Effector memory CD4-positive, alpha-beta T cell (primary cell): ENCODE measurements around the gene ALDH1L1.

Source experiments
- DNase-seq, 3 donors: peaks; one replicate each; pipeline ENCODE4 v3.0.0-alpha.2; 2020
- H3K27ac ChIP-seq: 2 replicates; pipeline ENCODE4 v1.7.0; 2013; ENCODE audit warnings: mild to moderate bottlenecking, low read length, moderate library complexity; ENCODE audit not compliant: insufficient read depth, poor library complexity, severe bottlenecking
- H3K27me3 ChIP-seq: replicated peaks from 2 replicates; pipeline ENCODE4 v1.7.0; 2013; ENCODE audit warnings: mild to moderate bottlenecking, low read length; ENCODE audit not compliant: insufficient read depth, control insufficient read depth, poor library complexity, severe bottlenecking
- H3K36me3 ChIP-seq: 2 replicates; pipeline ENCODE4 v1.7.0; 2013; ENCODE audit warnings: mild to moderate bottlenecking, low read length, moderate library complexity; ENCODE audit not compliant: control insufficient read depth, insufficient read depth
- H3K4me1 ChIP-seq: 2 replicates; pipeline ENCODE4 v1.7.0; 2013; ENCODE audit warnings: low read length, mild to moderate bottlenecking; ENCODE audit not compliant: control insufficient read depth, insufficient read depth, poor library complexity, severe bottlenecking
- H3K4me3 ChIP-seq: 2 replicates; pipeline ENCODE4 v1.7.0; 2013; ENCODE audit warnings: low read length, low read depth, mild to moderate bottlenecking; ENCODE audit not compliant: insufficient read depth, poor library complexity, severe bottlenecking
- H3K9me3 ChIP-seq: 2 replicates; pipeline ENCODE4 v1.7.0; 2013; ENCODE audit warnings: mild to moderate bottlenecking, low read length, moderate library complexity; ENCODE audit not compliant: control insufficient read depth

The ALDH1L1 gene

DNA sequence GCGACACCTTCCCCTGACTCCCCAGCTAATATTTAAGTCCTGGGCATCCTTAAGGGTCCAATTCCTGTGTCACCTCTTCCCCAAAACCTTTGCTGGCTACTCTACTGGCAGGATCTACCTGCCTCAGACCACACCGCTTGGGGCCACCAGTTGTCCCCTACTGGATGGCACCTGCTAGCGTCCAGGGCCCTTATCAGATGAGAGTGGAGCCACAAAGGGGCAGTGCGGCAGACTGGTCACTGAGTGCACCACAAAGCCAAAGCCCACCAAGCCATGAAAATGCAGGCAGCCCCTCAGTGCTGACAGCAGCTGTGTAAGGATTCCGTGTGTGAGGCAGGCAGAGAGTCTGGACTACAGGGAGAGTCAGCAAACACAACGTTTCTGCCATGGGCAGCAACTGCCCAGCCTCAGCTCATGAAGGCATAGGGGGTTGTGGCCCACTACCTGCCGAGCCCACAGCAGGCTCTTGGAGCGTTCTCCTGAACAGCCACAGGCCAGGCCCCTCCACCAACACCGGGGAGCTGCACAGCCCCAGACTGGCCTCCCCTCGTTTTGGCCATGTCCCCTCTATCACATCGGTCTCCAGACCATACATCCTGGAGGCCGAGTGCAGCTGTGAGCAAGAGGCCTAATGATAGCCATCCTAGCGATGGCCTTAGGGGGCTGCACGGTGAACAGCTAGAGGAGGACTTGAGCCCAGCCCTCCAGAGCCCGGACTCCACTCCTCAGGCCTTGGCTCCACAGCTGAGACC is 32.3 kb downstream of the ALDH1L1 start:
- H3K4me1 ChIP-seq = no peaks in the 10 kb centered on the region
- H3K9me3 ChIP-seq = no peaks in the 10 kb centered on the region
- H3K36me3 ChIP-seq = no peaks in the 10 kb centered on the region
- no peak overlapping the region for H3K27ac ChIP-seq
- no peak overlapping the region for H3K4me3 ChIP-seq
- no peaks in the 10 kb centered on the region for H3K27me3 ChIP-seq
- DNase-seq = no peak

DNA sequence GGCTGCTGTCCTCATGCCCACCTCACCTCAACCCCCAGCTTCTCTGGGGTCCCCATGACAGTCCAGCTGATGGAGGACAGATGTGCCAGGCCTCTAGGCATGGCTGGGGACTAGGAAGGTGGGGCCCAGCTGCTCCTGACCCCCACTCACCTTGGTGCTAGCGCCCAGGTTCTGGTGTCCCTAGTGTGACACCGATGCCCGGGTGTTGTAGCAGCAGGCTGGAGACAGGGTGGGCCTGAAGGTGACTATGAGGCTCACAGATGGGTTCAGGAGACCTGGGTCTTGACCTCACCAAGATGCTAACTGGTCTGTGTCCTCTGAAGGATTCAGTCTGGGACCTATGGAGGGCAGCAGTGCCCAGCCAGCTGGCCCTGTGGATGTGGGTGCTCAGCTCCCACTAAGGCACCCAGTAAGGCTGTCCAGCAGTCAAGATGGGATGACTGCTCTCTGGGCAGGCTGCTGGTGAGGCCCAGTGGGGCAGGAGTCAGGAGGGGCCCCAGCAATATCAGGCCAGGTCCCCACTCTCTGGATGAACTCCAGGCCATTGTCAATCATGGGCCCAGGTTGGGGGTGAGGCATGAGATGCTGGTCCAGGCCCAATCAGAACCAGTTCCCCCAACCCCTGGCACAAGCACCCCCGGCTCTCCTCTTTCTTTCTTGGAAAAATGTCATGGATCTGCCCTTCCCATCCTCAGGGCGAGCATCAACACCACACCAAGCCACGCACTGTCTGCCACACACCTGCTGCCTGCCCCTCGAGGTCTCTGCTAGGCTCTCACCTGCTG is 33.0 kb downstream of the ALDH1L1 start:
- Histone ChIP-seq H3K36me3 (no peaks in the 10 kb centered on the region), H3K27me3 (no peaks in the 10 kb centered on the region), H3K9me3 (no peaks in the 10 kb centered on the region), H3K27ac (no peak overlapping the region), H3K4me1 (no peaks in the 10 kb centered on the region), H3K4me3 (no peak overlapping the region)
- DNase-seq = no peak

DNA sequence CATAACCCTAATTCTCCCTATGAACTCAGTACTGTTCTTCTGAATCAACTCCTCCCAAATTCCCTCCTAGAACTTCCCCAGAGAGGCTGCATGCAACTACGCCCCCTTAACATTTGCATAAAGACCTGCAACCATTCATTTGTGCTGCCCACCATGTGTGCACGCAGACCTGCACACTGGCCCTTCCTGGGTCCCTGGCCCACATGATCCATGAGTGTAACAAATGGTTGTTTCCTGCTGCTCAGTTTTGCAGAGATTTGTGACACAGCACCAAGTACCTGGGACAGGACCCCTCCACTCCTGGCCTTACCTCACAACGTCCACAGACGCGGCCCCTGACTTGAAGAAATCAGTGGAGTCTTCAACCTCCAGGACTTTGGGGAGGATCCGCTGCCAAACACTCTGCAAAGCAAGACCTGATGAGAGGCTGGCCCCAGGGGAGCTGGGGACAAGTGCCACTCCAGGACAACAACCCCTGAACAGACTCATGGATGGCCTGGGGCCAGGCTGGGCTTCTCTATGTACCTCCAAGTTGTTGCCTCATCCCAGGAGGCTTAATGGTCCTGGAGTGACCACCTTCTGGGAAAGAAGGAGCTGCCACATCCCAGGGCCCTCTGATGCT is 33.8 kb downstream of the ALDH1L1 start:
- no peak for DNase-seq
- Histone ChIP-seq H3K36me3 (no peaks in the 10 kb centered on the region), H3K27ac (no peak overlapping the region), H3K4me3 (no peak overlapping the region), H3K4me1 (no peaks in the 10 kb centered on the region), H3K27me3 (no peaks in the 10 kb centered on the region), H3K9me3 (no peaks in the 10 kb centered on the region)

DNA sequence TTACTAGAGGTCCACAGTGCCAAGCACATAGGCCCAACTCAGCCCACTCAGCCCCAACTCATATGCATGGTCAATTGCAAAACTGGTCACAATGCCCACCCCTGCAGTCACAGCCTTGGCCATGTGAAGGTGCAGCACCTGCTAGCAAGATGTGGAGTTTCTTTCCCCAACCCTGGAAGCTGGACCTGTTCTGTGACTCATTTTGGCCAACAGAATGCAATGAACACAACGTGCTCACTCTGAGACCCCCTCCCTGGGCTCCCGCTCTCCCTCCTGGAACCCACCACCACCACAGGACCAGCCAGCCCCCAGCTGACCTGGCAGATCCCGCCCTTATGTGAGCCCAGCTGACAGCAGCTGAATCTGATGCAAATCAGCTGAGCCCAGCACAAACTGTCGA is 34.4 kb downstream of the ALDH1L1 start:
- no peak overlapping the region for H3K27ac ChIP-seq
- no peaks in the 10 kb centered on the region for H3K4me1 ChIP-seq
- no peaks in the 10 kb centered on the region for H3K9me3 ChIP-seq
- H3K4me3 ChIP-seq = no peak overlapping the region
- no peaks in the 10 kb centered on the region for H3K36me3 ChIP-seq
- H3K27me3 ChIP-seq = no peaks in the 10 kb centered on the region
- DNase-seq = no peak

DNA sequence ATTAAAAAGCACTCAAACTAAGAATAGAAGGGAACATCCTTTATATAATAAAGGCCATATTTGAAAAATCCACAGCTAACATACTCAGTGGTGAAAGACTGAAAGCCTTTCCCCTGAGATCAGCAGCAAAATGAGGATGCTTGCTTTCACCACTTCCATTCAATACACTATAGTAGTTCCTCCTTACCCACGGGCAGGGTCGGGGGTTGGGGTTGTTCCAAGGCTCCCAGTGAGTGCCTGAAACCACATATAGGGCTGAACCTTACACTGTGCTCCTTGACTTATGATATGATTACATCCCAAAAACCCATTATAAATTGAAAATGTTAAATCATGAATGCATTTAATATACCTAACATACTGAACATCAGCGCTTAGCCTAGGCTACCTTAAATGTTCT is 37.7 kb downstream of the ALDH1L1 start:
- Histone ChIP-seq H3K27ac (no peak overlapping the region), H3K4me3 (no peak overlapping the region), H3K27me3 (no peaks in the 10 kb centered on the region), H3K4me1 (no peaks in the 10 kb centered on the region), H3K36me3 (no peaks in the 10 kb centered on the region), H3K9me3 (no peaks in the 10 kb centered on the region)
- no peak for DNase-seq

DNA sequence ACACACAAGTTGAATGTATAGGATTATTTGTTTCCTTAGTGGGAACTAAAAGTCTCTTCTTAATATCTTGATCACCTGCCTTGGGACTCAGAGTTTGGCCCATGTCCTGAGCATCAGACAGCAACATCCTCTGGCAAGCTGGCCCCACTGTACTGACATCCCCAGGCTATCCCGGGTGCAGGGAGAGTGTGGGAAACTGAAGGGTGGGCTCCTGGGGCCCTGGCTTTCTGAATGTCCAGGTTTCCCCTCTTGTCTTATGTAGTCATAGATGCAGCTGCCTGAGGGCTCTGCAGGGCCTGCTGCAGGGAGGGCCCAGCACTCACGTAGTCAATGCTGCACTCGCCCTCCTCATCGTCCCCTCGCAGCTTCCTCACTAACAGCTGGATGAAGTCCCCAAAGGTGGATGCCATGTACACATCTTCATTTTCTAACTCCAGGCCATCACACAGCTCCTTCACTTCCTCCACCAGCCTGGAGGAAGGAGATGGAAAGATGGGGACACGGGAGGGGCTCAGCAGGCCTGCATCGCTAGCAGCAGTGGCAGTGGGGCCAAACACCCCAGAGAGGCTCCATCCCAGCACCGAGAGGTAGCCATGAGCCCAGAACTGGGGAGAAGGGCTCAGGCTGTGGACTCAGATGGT is 42.8 kb downstream of the ALDH1L1 start:
- no peaks in the 10 kb centered on the region for H3K27me3 ChIP-seq
- no peaks in the 10 kb centered on the region for H3K9me3 ChIP-seq
- H3K4me3 ChIP-seq = no peak overlapping the region
- H3K27ac ChIP-seq = no peak overlapping the region
- H3K36me3 ChIP-seq = no peaks in the 10 kb centered on the region
- DNase-seq = no peak
- no peaks in the 10 kb centered on the region for H3K4me1 ChIP-seq

DNA sequence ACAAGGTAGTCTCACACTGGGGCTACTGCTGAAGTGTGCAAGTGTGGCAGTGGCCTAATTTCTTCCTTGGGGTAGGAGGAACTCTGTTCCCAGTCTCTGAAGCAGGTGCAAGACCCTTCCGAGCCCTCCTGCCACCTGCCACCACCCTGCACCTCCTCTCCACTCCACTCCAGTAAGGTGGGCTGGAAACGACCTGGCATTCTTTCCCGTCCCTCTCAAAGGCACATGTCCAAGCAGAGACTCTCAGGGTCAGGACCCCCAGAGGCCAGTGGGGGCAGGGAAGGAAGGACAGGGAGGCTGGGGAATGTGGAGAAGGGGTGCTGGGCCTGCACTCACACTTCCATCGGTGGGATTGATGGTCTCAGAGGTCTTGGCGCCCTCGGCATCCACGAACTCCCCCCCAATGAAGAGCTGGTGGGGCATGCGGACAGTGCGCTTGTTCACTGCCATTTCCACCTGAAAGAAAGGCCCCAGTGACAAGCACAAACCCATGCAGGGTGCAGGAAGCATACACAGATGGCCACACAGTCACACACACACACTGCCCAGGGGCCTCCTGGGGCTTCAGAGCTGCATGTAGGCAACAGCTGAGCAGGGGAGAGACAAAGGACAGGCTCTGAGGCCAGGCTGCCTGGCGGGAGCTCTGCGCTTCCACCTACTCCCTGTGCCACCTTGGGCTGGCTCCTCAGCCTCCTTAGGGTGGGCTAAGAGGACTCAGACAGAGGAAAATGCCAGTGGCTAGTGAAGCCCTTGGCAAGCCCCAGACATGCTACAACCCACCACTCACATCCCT is 43.8 kb downstream of the ALDH1L1 start:
- Histone ChIP-seq H3K4me1 (no peaks in the 10 kb centered on the region), H3K27me3 (no peaks in the 10 kb centered on the region), H3K9me3 (no peaks in the 10 kb centered on the region), H3K27ac (no peak overlapping the region), H3K4me3 (no peak overlapping the region), H3K36me3 (no peaks in the 10 kb centered on the region)
- no peak for DNase-seq

DNA sequence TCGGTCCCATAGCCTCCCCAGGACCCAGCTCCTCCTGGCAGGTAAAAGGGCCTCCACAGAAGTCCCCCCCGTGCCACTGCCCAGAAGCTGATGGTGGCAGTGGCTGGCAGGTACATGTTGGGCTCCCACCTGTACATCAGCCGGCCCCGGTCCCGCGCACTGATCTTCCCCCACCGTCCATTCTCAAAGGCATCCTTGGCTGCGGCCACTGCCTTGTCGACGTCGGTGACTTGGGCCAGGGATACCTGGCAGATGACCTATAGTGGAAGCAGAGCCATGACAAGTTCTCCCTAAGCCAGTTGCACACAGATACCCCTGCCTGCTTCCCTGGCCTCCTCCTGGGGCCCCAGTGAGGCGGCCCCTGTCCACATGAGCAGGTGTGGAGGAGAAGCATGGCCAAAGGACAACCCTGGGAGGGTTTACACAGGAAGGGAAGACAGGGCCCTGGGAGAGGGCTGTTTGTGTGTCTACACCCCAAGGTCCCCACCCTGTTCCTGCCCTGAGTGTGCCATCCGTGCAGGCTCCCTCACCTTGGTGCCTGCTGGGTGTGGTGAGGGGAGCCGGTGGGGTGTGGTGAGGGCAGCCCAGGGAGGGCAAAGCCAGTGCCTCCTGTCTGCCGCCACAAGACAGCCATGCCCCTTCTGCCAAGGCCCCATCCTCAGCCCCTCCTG is 44.8 kb downstream of the ALDH1L1 start:
- Histone ChIP-seq H3K27me3 (no peaks in the 10 kb centered on the region), H3K27ac (no peak overlapping the region), H3K9me3 (no peaks in the 10 kb centered on the region), H3K4me1 (no peaks in the 10 kb centered on the region), H3K4me3 (no peak overlapping the region), H3K36me3 (no peaks in the 10 kb centered on the region)
- DNase-seq = no peak

DNA sequence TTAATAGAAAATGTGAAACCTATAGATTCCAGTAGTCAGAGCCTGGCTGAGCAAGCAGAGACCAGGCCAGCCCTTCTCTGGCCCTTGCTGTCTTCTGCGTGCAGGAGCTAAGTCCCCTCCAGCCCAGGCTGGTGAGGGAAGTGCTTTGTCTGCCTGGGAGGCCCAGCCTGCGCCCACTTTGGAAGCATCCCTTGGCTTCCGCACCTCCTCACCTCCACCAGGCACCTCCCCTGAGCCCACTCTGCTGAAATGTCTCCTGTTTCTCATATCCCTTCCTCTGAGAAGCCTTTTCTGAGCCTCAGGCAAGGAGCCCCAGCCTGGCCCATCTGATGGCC is 45.3 kb downstream of the ALDH1L1 start:
- H3K9me3 ChIP-seq = no peaks in the 10 kb centered on the region
- no peaks in the 10 kb centered on the region for H3K36me3 ChIP-seq
- no peaks in the 10 kb centered on the region for H3K27me3 ChIP-seq
- DNase-seq = no peak
- no peak overlapping the region for H3K27ac ChIP-seq
- H3K4me3 ChIP-seq = no peak overlapping the region
- no peaks in the 10 kb centered on the region for H3K4me1 ChIP-seq
